GM19438 (cell line): ENCODE data around the gene MON1B.
"Not testable (repeated sequence)": the region's sequence is repeated elsewhere in the genome, so short reads cannot be mapped to it uniquely, and the experiment has no call there.

Experiments
- ATAC-seq: cut with Tn5 transposase; IDR thresholded peaks from one replicate; pipeline ENCODE4 v1.9.1; 2021; ENCODE audit warnings: low read depth; ENCODE audit not compliant: unreplicated experiment

MON1B gene

DNA sequence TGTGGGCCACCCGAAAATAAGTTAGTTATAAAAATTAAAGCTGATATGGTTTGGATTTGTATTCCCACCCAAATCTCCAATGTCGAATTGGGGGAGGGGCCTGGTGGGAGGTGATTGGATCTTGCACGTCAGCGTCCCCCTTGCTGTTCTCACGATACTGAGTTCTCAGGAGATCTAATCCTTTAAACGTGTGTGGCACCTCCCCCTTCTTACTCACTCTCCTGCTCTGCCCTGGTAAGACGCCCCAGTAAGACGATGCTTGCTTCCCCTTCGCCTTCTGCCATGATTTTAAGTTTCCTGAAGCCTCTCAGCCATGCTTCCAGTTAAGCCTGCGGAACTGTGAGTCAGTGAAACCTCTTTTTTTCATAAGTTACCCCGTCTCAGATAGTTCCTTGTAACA, 43.6 kb downstream of the MON1B start:
- ATAC-seq, result no peak

DNA sequence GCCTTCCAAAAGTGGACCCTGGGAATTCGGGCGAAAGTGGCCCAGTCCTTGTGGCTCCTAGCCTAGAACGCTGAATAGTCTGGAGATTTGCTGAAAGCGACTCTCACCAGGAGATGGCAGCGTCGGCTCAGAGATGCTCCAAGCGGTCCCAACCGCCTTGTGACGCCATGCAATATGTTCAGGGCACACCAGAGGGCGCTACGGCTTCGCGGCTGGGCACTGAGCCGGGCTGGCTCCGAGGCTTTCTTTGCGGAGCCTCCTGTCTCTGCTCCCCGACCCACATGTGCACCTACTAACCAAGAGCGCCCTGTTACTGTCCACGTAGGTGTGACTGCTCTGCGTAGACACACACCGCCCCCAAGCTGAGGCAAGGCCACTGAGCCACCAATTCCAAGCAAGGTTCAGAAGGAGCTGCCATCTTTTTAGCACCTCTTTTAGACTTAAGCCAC, 45.1 kb downstream of the MON1B start:
- peak; percentile 100 for ATAC-seq

DNA sequence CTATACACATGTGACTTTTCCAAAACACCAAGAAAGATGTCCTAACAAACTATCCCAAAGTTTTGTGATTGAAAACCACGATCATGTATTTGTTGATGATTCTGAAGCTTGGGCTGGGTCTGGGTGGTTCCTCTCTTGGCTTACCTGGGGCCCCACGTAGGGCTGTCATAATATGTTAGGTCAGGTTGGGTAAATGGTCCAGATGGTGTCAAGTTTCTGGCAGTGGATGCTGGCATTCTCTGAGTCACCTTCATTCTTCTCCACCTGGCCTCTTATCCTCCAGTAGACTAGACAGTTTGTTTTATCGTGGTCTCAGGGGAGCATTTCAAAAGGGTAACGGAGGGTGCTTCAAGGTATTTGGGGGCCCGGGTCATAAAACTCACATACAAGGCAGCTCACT, 47.6 kb downstream of the MON1B start:
- ATAC-seq, result no peak

DNA sequence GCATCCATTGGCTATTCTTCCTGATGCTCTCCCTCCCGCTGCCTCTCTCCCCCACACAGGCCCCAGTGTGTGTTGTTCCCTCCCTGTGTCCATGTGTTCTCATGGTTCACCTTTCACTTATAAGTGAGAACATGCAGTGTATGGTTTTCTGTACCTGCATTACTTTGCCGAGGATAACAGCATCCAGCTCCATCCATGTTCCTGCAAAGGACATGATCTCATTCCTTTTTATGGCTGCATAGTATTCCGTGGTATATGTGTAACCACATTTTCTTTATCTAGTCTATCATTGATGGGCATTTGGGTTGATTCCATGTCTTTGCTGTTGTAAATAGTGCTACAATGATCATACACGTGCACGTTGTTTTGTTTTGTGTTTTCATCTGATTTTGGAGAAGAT, 51.5 kb downstream of the MON1B start:
- ATAC-seq, result not testable (repeated sequence)

DNA sequence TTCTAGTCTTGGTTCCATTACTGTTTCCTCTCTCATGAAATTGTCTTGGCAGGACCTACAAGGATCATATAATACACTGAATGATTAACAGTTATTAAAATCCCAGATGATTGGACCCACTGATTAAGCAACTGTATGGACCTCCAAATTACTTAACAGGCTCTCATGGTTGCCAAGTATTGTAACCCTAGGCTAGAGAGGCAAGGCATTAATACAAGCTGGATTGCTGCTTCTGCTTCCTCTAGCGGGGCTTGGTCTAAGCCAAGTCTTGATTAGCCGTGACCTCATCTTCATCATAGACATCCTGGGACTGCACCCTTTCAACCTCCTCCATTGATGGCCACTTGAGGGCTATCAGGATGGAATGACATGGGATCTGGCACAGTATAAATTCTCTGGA, 55.2 kb downstream of the MON1B start:
- no peak for ATAC-seq

DNA sequence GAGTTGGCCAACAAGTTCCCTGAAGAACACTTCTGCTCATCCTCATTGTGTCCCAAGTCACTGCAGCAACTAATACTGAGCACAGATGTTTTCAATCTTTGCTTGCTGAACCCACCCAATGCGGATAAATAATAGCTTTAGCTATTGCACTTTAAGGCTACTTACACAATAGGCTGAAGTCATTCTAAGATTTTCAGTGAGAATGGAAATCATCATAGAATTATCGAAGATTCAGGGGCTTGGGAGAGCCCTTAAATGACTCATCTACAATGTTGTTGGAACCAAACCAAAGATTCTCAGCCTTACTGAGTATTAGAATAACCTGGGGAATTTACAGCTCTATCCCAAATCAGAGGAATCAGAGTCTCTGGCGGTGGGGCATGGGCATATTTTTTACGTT, 59.4 kb downstream of the MON1B start:
- ATAC-seq, result no peak
